ENCODE measurements around the gene GPR37L1.
"Not testable (repeated sequence)": the region's sequence is repeated elsewhere in the genome, so short reads cannot be mapped to it uniquely, and the experiment has no call there.

Gene GPR37L1

GRCh38 chr1:202163281-202164270 is 40.9 kb downstream of the GPR37L1 start:
- DNase-seq (ENCODE audit: low read depth in 1 of 2, low spot score in 1 of 2), result no peak
- in situ Hi-C loops (cut with HindIII; ENCODE audit: low pct_unique_long_range_greater_than_20kb, low sequenced_read_pairs), result no loop called here
- no peak for TF ChIP-seq JUND (IDR thresholded peaks at IDR 0.05; ENCODE audit: low read depth)

DNA sequence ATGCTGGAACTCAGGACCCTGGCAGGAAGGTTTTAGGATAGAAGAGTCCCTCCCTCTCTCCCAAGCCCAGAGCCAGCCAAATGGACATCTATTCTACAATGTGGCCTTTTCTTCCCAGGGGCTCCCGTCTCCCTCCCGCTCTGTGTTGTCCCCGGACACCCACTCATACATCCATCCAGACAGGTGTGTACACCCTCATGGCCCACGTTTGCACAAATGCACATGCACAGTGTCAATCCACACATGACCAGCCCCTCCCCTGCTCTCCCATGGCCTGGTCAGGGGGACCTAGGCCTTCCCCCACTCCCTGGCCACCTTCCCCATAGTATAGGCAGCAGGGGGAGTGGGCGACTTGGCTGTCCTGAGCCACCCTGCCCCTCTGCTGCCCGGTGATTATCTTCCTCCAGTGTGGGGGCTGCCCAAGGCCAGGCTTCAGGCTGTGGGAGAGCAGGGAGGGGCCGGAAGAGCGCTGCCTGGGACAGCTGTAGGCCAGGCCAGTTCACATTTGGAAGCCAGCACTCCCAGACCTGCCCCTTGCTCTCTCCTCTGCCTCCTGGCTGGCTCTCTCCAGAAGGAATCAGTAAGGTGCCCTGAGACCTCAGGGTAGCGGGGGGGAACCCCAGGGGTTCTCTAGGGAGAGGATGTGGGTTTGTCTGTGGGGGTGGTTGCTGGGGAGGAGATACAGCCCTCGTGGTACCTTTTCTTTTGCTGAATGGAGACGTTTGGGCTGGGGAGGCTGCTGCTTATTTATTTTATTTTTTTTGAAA is 41.7 kb downstream of the GPR37L1 start:
- TF ChIP-seq JUND (IDR thresholded peaks at IDR 0.05; ENCODE audit: low read depth), result no peak
- DNase-seq (ENCODE audit: low read depth in 1 of 2, low spot score in 1 of 2), result no peak
- in situ Hi-C loops (cut with HindIII; ENCODE audit: low pct_unique_long_range_greater_than_20kb, low sequenced_read_pairs), result no loop called here

GRCh38 chr1:202165267-202165941 is 42.7 kb downstream of the GPR37L1 start:
- TF ChIP-seq JUND (IDR thresholded peaks at IDR 0.05; ENCODE audit: low read depth), result no peak
- in situ Hi-C loops (cut with HindIII; ENCODE audit: low pct_unique_long_range_greater_than_20kb, low sequenced_read_pairs), result no loop called here
- DNase-seq (ENCODE audit: low read depth in 1 of 2, low spot score in 1 of 2), result no peak

DNA sequence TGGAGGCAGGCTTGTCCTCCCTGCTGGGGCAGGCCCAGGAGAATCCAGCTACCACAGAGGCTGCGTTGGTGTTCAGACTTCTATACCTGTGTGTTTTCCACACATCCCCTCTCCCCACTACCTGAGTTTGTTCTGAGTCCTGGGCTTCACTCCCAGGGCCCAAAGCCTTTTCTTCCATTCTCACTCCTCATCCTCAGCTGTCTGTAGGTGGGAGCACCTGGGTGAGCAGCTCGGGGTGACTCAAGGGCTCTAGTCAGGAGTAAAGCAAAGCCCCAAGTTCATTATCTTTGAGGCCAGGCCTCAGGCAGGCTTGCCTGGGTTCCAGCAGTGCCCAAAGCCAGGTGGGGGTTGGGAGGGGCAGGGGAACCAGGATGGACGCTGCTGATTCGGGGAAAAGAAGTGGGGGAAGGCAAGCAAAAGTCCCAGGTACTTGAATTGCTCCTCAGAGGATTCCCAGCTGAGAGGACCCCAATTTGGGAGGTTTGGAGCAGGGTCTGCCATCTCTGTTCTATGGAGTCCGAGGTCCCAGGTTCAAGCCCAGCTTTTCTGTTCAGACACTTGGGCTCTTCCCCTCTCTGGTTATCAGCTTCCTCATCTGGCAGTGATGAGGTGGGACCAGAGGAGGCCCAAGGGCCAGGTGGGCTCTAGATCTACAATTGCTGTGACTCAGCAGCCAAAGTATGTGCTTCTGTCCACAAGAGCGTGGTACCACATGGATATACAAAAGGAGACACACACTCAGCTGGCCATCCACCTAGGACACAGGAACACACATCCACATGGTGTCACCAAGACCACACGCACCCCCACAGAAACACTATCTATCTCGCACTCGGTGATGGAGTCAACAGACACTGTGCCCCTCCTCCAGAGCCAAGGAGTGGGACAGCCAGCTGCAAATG is 43.5 kb downstream of the GPR37L1 start:
- no peak for TF ChIP-seq JUND (IDR thresholded peaks at IDR 0.05; ENCODE audit: low read depth)
- in situ Hi-C loops (cut with HindIII; ENCODE audit: low pct_unique_long_range_greater_than_20kb, low sequenced_read_pairs), result no loop called here
- DNase-seq (ENCODE audit: low read depth in 1 of 2, low spot score in 1 of 2), result no peak

DNA sequence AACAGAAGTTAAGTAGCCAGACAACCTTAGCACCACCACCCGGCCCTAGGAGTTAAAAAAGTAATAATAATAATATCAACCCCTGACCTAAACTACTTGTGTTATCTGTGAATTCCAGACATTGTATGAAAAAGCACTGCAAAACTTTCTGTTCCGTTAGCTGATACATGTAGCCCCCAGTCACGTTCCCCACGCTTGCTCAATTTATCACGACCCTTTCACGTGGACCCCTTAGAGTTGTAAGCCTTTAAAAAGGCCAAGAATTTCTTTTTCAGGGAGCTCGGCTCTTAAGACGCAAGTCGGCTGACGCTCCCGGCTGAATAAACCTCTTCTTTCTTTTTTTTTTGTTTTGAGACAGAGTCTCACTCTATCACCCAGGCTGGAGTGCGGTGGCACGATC is 44.3 kb downstream of the GPR37L1 start:
- DNase-seq (ENCODE audit: low read depth in 1 of 2, low spot score in 1 of 2); in situ Hi-C loops (cut with HindIII; ENCODE audit: low pct_unique_long_range_greater_than_20kb, low sequenced_read_pairs): not testable (repeated sequence)

DNA sequence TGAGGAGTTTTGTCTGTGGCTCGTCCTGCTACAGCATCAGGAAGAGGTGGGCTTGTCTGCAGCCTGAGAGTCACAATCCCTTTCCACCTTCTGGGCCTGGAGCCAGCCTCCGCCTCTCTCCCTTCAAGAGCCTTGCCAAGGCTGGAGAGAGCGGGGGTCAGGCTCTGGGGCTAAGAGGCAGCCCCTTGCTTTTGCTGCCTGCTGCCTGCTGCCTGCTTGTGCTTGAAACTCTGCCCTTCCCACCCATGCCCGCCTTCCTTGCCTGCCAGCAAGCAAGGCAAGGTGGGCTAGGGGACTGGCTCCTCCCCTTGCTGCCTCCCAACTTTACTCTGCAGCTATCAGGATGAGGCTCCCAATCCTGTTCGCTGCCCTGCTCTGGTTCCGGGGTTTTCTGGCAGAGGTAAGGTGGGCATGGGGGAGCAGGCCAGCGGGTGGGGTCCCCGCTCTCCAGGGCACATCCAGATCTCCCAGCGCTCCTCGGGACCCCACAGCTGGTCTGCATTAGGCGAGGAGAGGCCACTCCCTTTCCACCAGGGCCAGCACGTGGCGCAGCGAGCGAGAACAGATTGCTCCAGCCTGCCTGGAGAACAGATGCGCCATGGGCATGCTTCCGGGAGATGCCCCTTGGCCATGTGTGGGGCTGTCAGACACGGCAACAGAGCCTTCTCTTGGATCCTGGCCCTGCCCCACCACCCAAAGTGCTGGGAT is 45.1 kb downstream of the GPR37L1 start:
- TF ChIP-seq JUND (IDR thresholded peaks at IDR 0.05; ENCODE audit: low read depth), result no peak
- in situ Hi-C loops (cut with HindIII; ENCODE audit: low pct_unique_long_range_greater_than_20kb, low sequenced_read_pairs), result no loop called here
- no peak for DNase-seq (ENCODE audit: low read depth in 1 of 2, low spot score in 1 of 2)

DNA sequence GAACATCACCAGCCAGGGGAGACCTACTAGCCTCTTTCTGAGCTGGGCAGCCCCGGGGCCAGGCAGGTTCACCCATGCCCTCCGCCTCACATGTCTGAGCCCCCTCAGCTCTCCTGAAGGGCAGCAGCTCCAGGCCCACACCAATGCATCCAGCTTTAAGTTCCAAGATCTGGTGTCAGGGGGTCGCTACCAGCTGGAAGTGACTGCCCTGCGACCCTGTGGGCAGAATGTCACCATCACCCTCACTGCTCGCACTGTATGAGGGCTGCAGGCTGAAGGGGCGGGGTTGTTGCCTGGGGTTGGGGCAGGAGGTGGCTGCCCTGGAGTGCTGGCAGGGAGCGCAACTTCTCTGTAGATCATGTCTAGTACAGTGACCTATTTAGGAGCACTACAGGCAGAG is 46.1 kb downstream of the GPR37L1 start:
- no peak for DNase-seq (ENCODE audit: low read depth in 1 of 2, low spot score in 1 of 2)
- in situ Hi-C loops (cut with HindIII; ENCODE audit: low pct_unique_long_range_greater_than_20kb, low sequenced_read_pairs), result no loop called here
- TF ChIP-seq JUND (IDR thresholded peaks at IDR 0.05; ENCODE audit: low read depth), result no peak

DNA sequence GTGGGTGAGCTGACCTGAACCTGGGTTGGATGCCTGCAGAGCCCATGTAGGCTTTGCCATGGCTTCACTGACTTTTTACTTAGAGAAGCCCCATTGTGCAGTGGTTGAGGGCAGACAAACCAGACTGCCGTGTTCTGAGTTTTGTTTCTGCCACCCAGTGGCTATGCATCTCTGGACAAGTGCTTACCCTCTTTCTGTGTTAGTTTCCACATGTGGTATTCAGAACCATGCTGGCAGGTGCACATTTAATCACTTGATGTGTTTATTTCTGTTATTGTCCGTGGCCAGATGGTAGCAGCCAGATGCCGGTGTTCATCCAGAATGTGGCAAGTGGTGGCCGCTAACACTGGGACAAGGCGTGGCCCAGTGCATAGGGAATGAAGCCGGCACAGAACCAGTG is 48.0 kb downstream of the GPR37L1 start:
- no peak for TF ChIP-seq JUND (IDR thresholded peaks at IDR 0.05; ENCODE audit: low read depth)
- in situ Hi-C loops (cut with HindIII; ENCODE audit: low pct_unique_long_range_greater_than_20kb, low sequenced_read_pairs), result no loop called here
- peak in 1 of 2 experiments; percentile 35 for DNase-seq (ENCODE audit: low read depth in 1 of 2, low spot score in 1 of 2)

DNA sequence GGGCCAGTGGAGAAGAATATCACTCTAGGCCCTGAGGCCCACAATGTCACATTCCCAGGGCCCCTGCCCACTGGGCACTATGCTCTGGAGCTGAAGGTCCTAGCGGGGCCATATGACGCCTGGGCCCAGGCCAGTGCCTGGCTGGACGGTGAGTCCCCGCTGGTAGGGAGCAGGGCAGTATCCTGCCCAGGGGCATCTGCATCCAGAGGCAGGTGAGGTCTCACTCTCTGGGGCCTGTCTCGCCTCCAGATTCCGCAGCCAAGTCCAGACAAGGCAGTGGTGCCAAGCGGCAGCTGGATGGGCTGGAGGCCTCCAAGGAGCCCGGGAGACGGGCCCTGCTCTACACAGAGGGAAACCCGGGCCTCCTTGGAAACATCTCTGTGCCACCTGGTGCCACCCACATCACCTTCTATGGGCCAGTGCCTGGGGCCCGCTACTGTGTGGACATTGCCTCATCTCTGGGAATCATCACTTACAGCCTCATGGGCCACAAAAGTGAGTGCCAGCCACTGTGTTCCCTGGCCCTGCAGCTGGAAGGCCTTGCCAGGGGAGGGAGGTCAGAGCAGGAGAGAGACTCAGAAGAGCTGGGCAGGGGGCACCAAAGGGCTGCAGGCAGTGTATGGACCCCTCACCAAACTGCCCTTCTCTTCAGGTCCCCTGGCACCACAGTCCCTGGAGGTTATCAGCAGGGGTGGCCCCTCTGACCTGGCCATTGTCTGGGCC is 48.7 kb downstream of the GPR37L1 start:
- TF ChIP-seq JUND (IDR thresholded peaks at IDR 0.05; ENCODE audit: low read depth), result no peak
- in situ Hi-C loops (cut with HindIII; ENCODE audit: low pct_unique_long_range_greater_than_20kb, low sequenced_read_pairs), result no loop called here
- no peak for DNase-seq (ENCODE audit: low read depth in 1 of 2, low spot score in 1 of 2)

GRCh38 chr1:202172015-202172355 is 49.3 kb downstream of the GPR37L1 start:
- no peak for TF ChIP-seq JUND (IDR thresholded peaks at IDR 0.05; ENCODE audit: low read depth)
- no peak for DNase-seq (ENCODE audit: low read depth in 1 of 2, low spot score in 1 of 2)
- in situ Hi-C loops (cut with HindIII; ENCODE audit: low pct_unique_long_range_greater_than_20kb, low sequenced_read_pairs), result no loop called here

- DNase-seq (ENCODE audit: low read depth in 1 of 2, low spot score in 1 of 2), result no peak
- in situ Hi-C loops (cut with HindIII; ENCODE audit: low pct_unique_long_range_greater_than_20kb, low sequenced_read_pairs), result no loop called here
These were observed 51.3 kb downstream of the GPR37L1 start for GRCh38 chr1:202173993-202174392.

More at GRCh38 chr1:202173993-202174392, 51.3 kb downstream of the GPR37L1 start:
- no peak for TF ChIP-seq JUND (IDR thresholded peaks at IDR 0.05; ENCODE audit: low read depth)
